GM10248 (cell line): ENCODE measurements around the gene NTNG1.

Experiments used
- CTCF ChIA-PET: fragments of 300-600 bp; sonication (Branson Sonifier 250); formaldehyde crosslinking; extraction: SDS; loops from one replicate; lab custom pipeline; 2021; ENCODE audit warnings: antibody characterized with exemption; lab: Yijun Ruan, JAX
- POLR2A ChIA-PET: fragments of 350-650 bp; sonication (Branson Sonifier 250); formaldehyde crosslinking; extraction: SDS; loops from one replicate; lab custom pipeline; 2020; ENCODE audit warnings: antibody characterized with exemption; lab: Yijun Ruan, JAX
- DNase-seq: peaks from one replicate; pipeline ENCODE4 v3.0.0; 2012; ENCODE audit errors: extremely low spot score
- TF ChIP-seq, protein P1 (sequence below): IDR thresholded peaks from 2 replicates; pipeline ENCODE4 v1.5.1; 2012; ENCODE audit warnings: mild to moderate bottlenecking, low read depth; ENCODE audit errors: extremely low read depth, missing control alignments, control extremely low read depth

NTNG1 gene

DNA sequence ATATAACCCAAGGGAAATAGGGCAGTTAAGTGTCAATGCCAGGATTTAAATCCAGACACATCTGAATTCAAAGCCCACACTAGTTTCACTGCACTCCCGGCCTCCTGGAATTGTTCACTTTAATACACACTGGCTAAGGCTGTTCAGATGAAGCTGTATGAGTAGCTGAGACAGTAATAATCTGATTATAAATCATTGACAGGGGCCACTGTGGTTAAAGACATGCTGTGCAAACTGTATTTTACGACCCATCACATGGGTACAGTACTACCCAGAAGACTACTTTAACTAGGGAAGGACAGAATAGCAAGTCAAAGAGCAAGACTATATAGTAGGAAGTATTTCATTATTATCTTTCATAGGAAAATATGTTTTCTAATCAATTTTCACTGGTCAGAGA is 16.1 kb upstream of the NTNG1 start:
- TF ChIP-seq, protein P1, sequence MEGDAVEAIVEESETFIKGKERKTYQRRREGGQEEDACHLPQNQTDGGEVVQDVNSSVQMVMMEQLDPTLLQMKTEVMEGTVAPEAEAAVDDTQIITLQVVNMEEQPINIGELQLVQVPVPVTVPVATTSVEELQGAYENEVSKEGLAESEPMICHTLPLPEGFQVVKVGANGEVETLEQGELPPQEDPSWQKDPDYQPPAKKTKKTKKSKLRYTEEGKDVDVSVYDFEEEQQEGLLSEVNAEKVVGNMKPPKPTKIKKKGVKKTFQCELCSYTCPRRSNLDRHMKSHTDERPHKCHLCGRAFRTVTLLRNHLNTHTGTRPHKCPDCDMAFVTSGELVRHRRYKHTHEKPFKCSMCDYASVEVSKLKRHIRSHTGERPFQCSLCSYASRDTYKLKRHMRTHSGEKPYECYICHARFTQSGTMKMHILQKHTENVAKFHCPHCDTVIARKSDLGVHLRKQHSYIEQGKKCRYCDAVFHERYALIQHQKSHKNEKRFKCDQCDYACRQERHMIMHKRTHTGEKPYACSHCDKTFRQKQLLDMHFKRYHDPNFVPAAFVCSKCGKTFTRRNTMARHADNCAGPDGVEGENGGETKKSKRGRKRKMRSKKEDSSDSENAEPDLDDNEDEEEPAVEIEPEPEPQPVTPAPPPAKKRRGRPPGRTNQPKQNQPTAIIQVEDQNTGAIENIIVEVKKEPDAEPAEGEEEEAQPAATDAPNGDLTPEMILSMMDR, result no peak
- no peak for DNase-seq
- ChIA-PET POLR2A (no interaction called here), CTCF (no interaction called here)

DNA sequence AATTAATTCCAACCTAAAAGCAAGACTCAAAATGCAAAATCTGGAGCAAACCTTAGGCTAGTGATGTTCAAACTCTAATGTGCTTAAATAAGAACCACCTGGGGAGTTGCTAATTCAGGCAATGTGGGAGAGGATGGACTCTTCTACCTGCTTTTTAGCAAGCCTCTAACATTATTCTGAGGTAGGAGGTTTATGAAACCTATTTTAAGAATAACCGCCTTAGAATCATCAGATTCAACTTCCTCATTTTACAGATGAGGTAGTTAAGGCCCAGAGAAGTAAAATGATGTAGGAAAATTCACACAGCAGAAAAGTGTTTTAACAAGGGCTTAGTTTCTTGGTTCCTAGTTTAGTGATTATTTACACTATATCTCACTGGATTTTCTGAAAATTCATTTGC is 8.6 kb upstream of the NTNG1 start:
- ChIA-PET CTCF (interaction anchor here (0.9 to 2.7 kb wide), 5 partner anchors 9 to 75 kb away, joined by 3 to 12 read pairs (median 6); partner anchors contain the start of gene NTNG1), POLR2A (no interaction called here)
- TF ChIP-seq, protein P1, result no peak
- DNase-seq, result peak; percentile 10

DNA sequence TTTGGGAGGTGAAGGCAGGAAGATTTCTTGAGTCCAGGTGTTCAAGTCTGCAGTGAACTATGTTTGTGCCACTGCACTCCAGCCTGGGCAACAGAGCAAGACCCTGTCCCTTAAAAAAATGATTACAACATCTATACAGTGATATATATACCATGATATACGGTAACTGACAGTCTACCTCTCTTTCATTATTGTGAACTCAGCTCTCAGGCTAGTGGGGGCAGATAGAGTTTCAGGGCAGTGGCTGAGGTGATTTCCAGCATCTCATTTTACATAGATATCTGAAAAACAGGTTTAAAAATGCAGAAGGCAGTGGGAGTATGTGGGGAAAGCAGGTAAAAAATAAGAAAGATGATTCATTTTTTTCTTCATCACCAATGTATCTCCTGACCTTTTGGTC is 8.1 kb upstream of the NTNG1 start:
- POLR2A ChIA-PET, result no interaction called here
- peak; percentile 30 for DNase-seq
- TF ChIP-seq, protein P1, result no peak
- CTCF ChIA-PET, result no interaction called here

DNA sequence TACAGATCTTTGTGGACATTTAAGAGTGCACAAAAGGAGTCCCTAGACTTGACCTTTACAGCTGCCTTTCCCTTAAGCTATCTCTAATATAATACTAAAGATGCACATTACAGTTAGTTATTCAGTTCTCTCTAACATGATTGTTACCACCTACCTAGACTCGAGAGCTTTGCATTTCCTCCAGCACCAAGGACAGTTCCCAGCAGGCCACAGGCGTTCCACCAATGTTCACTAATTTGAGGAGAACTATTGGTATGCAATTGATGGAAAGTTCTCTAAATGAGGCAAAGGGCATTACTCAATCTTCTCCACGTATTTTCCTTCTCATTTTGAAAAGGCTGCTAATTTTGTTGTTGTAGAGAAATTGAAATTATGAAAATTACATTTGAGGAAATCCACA is 5.4 kb upstream of the NTNG1 start:
- DNase-seq, result peak; percentile 22
- CTCF ChIA-PET, result interaction anchor here (1.0 to 2.9 kb wide), 4 partner anchors 9 to 80 kb away, joined by 3 to 9 read pairs (median 6); no protein-coding TSS in a partner anchor
- POLR2A ChIA-PET, result no interaction called here
- TF ChIP-seq, protein P1, result no peak

DNA sequence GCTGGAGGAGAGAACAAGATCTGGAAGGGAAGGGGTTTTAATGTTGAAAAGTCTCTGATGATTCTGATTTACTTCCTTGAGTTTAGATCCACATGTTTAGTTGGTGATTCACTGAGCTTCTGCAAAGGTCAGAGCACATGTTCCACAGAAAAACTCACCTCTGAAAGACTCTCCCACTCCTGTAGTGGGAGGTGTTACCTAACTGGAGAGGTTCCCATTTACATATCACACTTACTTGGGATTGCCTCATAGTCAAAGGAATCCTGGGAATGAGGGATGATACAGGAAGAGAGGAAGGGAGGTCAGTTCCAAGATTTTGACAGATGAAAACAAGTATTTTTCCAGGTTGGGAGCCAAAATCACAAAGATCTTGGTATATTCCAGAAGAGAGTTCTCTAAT is 2.7 kb upstream of the NTNG1 start:
- TF ChIP-seq, protein P1, result no peak
- POLR2A ChIA-PET, result no interaction called here
- CTCF ChIA-PET, result no interaction called here
- no peak for DNase-seq

DNA sequence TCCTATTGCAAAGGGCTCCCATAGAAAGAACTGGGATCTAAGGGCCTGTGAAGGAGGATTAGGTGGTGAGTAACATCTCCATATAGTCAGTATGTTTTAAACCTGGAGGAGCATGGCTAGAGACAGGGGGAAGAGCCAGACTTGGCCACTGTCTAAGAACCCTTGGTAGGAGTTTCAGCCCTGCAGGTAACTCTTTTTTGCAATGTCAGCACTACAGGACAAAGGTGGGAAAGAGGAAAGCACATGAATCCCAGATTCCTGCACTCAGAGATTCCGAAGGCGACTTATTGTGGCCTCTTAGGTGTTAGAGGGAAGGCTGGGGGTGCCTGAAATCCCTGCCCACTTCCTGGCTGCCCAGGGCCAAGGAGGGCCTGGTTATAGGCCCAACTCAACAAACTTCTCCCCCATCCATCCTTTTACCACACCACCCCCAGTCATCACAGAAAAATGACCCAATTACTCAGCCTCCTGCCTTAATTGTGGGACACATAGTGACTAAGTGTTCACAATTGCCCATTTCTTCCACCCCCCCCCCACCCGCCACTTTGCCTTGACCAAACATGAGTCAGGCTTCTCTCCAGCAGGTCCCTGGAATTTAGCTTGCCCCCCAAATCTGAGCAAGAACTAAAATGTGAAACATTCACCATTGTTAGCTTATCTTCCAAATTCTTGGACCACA is 1.9 kb upstream of the NTNG1 start:
- TF ChIP-seq, protein P1, result no peak
- ChIA-PET POLR2A (interaction anchor here (0.7 kb wide), 1 partner anchor 249 kb away, joined by 4 read pairs; no protein-coding TSS in a partner anchor), CTCF (interaction anchor here (1.6 kb wide), 1 partner anchor 9 kb away, joined by 4 read pairs; no protein-coding TSS in a partner anchor)
- no peak for DNase-seq
